H9 (cell line): ENCODE measurements around the gene ZCCHC7. TPM values are rescaled to one million over a fixed set of nuclear protein-coding genes. Genes with fewer than 3 reads are reported as not detected.
A peak's percentile ranks its signal among the peaks of the same experiment; 100 is the strongest.

Source experiments
- DNase-seq: peaks from one replicate; pipeline ENCODE4 v3.0.0-alpha.2; 2017
- H2AFZ ChIP-seq: one replicate; pipeline ENCODE4 v1.6.1; 2013; ENCODE audit warnings: mild to moderate bottlenecking, low read length, control low read depth, moderate library complexity
- H2AK5ac ChIP-seq: 2 replicates; pipeline ENCODE4 v1.6.1; 2013; ENCODE audit warnings: low read length, control low read depth, mixed read lengths; ENCODE audit not compliant: insufficient read length
- H2BK120ac ChIP-seq: one replicate; pipeline ENCODE4 v1.6.1; 2013; ENCODE audit warnings: low read depth, mild to moderate bottlenecking, low read length, control low read depth, inconsistent platforms; ENCODE audit not compliant: poor library complexity, severe bottlenecking
- H2BK12ac ChIP-seq: 2 replicates; pipeline ENCODE4 v1.6.1; 2013; ENCODE audit warnings: low read length, control low read depth, mixed read lengths, low read depth; ENCODE audit not compliant: insufficient read length
- H2BK15ac ChIP-seq: 2 replicates; pipeline ENCODE4 v1.6.1; 2013; ENCODE audit warnings: low read depth, low read length, control low read depth
- H2BK20ac ChIP-seq: one replicate; pipeline ENCODE4 v1.6.1; 2013; ENCODE audit warnings: low read depth, mild to moderate bottlenecking, low read length, control low read depth, inconsistent platforms; ENCODE audit not compliant: poor library complexity, severe bottlenecking
- H2BK5ac ChIP-seq: 2 replicates; pipeline ENCODE4 v1.6.1; 2013; ENCODE audit warnings: low read length, control low read depth, mixed read lengths; ENCODE audit not compliant: insufficient read length
- H3K14ac ChIP-seq: 2 replicates; pipeline ENCODE4 v1.6.1; 2013; ENCODE audit warnings: low read length, control low read depth; ENCODE audit not compliant: insufficient read depth
- H3K18ac ChIP-seq: 2 replicates; pipeline ENCODE4 v1.6.1; 2013; ENCODE audit warnings: low read depth, mild to moderate bottlenecking, mixed read lengths, low read length, control low read depth; ENCODE audit not compliant: insufficient read length
- H3K23ac ChIP-seq: 2 replicates; pipeline ENCODE4 v1.6.1; 2013; ENCODE audit warnings: low read length, control low read depth, mixed read lengths, low read depth; ENCODE audit not compliant: insufficient read length
- H3K23me2 ChIP-seq: 2 replicates; pipeline ENCODE4 v1.6.1; 2013; ENCODE audit warnings: low read depth, mild to moderate bottlenecking, mixed read lengths, low read length, control low read depth; ENCODE audit not compliant: insufficient read length, poor library complexity, severe bottlenecking
- H3K27ac ChIP-seq: 2 replicates; pipeline ENCODE4 v1.5.1; 2013; ENCODE audit warnings: low read length, control low read depth, mixed read lengths, low read depth; ENCODE audit not compliant: insufficient read length
- H3K27me3 ChIP-seq: 2 replicates; pipeline ENCODE4 v1.6.1; 2013; ENCODE audit warnings: low read length, control low read depth, inconsistent platforms; ENCODE audit not compliant: insufficient read depth
- H3K4ac ChIP-seq: 2 replicates; pipeline ENCODE4 v1.6.1; 2013; ENCODE audit warnings: low read depth, mild to moderate bottlenecking, control low read depth, inconsistent platforms, low read length, moderate library complexity
- H3K4me1 ChIP-seq: 2 replicates; pipeline ENCODE4 v1.6.1; 2013; ENCODE audit warnings: low read length, control low read depth, inconsistent platforms; ENCODE audit not compliant: insufficient read depth
- H3K4me2 ChIP-seq: 2 replicates; pipeline ENCODE4 v1.6.1; 2013; ENCODE audit warnings: low read length, control low read depth, mixed read lengths; ENCODE audit not compliant: insufficient read length, insufficient read depth
- H3K56ac ChIP-seq: 2 replicates; pipeline ENCODE4 v1.6.1; 2013; ENCODE audit warnings: low read depth, mild to moderate bottlenecking, mixed read lengths, low read length, control low read depth; ENCODE audit not compliant: insufficient read length
- H3K79me1 ChIP-seq: 2 replicates; pipeline ENCODE4 v1.6.1; 2013; ENCODE audit warnings: low read depth, mild to moderate bottlenecking, moderate library complexity, low read length, control low read depth, inconsistent platforms; ENCODE audit not compliant: insufficient read depth, poor library complexity, severe bottlenecking
- H3K79me2 ChIP-seq: 2 replicates; pipeline ENCODE4 v1.6.1; 2013; ENCODE audit warnings: low read length, control low read depth, inconsistent platforms; ENCODE audit not compliant: insufficient read depth
- H3K9ac ChIP-seq: 2 replicates; pipeline ENCODE4 v1.6.1; 2013; ENCODE audit warnings: low read length, control low read depth, mixed read lengths; ENCODE audit not compliant: insufficient read length; ENCODE audit errors: extremely low read depth
- H3K9me3 ChIP-seq: one replicate; pipeline ENCODE4 v1.6.1; 2013; ENCODE audit warnings: low read depth, low read length, inconsistent platforms; ENCODE audit not compliant: control insufficient read depth
- H3T11ph ChIP-seq: one replicate; pipeline ENCODE4 v1.6.1; 2013; ENCODE audit warnings: mild to moderate bottlenecking, low read length, control low read depth, inconsistent platforms
- H4K20me1 ChIP-seq: one replicate; pipeline ENCODE4 v1.6.1; 2013; ENCODE audit not compliant: control insufficient read depth, insufficient read length, insufficient read depth
- H4K5ac ChIP-seq: 2 replicates; pipeline ENCODE4 v1.6.1; 2013; ENCODE audit warnings: low read depth, mild to moderate bottlenecking, mixed read lengths, low read length, control low read depth; ENCODE audit not compliant: insufficient read length
- H4K8ac ChIP-seq: replicated peaks from 2 replicates; pipeline ENCODE4 v1.6.1; 2013; ENCODE audit warnings: low read length, control low read depth, mixed read lengths, low read depth; ENCODE audit not compliant: insufficient read length
- H4K91ac ChIP-seq: 2 replicates; pipeline ENCODE4 v1.6.1; 2013; ENCODE audit warnings: low read depth, mild to moderate bottlenecking, moderate library complexity, mixed read lengths, low read length, control low read depth; ENCODE audit not compliant: insufficient read length
- H3K27ac Mint-ChIP-seq, 3 experiments: 2 replicates in 2 of 3; 3 replicates in 1 of 3; pipeline ENCODE4 v1.8.0; 2020 to 2021; ENCODE audit warnings: mixed read lengths in 3 of 3, mild to moderate bottlenecking in 1 of 3, moderate library complexity in 1 of 3
- H3K27me3 Mint-ChIP-seq: 2 replicates; pipeline ENCODE4 v1.8.0; 2021; ENCODE audit warnings: low read depth, mild to moderate bottlenecking, moderate library complexity, mixed read lengths
- H3K36me3 Mint-ChIP-seq, 3 experiments: 2 replicates in 2 of 3; 3 replicates in 1 of 3; pipeline ENCODE4 v1.8.0; 2020 to 2021; ENCODE audit warnings: low read depth in 3 of 3, mixed read lengths in 3 of 3; ENCODE audit not compliant: insufficient read depth in 1 of 3
- H3K4me1 Mint-ChIP-seq, 2 experiments: 2 replicates each; pipeline ENCODE4 v1.8.0; 2020; ENCODE audit warnings: mixed read lengths in 2 of 2
- H3K4me3 Mint-ChIP-seq, 2 experiments: 2 replicates in 1 of 2; 3 replicates in 1 of 2; pipeline ENCODE4 v1.8.0; 2020 to 2021; ENCODE audit warnings: mild to moderate bottlenecking in 2 of 2, mixed read lengths in 2 of 2, moderate library complexity in 1 of 2
- H3K9me3 Mint-ChIP-seq, 2 experiments: 2 replicates in 1 of 2; 3 replicates in 1 of 2; pipeline ENCODE4 v1.8.0; 2020; ENCODE audit warnings: mild to moderate bottlenecking in 2 of 2, mixed read lengths in 2 of 2, moderate library complexity in 1 of 2
- WGBS: extraction: QIAGEN DNeasy Blood & Tissue Kit; methylation state at CpG from one replicate; pipeline ENCODE4 v1.1.7; 2013; ENCODE audit warnings: missing lambda C conversion rate, low lambda C conversion rate, mixed read lengths; ENCODE audit not compliant: insufficient read length; ENCODE audit errors: extremely low coverage; 5-methylcytosine and 5-hydroxymethylcytosine counted together
- total RNA-seq: library from RNA; stranded (reverse); gene quantifications from 2 replicates; pipeline ENCODE4 v1.2.1, GENCODE V29; 2021
- TF ChIP-seq, protein P1 (sequence below): fragments of 200-600 bp; sonication (generic); conservative IDR thresholded peaks from 3 replicates; pipeline ENCODE4 v1.8.0; 2021; ENCODE audit warnings: antibody characterized with exemption, mild to moderate bottlenecking

The ZCCHC7 gene
- total RNA-seq, 1 experiment from 2014 or later, result 20.3 TPM

DNA sequence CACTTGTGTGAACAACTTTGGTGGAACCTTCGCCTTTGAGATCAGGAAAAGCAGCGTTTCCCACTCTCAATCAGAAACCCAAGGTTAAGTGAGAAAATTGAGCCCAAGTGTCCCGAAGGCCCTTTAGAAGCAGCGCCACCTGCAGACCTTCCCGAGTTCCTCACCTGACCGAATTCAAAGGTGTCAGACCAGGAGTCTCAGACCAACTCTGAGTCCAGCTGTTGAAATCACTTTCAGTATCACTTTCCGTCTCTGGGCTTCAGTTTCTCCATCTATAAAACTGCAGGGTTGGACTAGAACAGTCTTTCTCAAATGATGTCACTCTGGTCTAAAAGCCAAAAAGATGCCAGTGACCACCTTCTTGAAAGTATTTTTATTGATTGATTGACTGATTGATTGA lies 270.4 kb downstream of the ZCCHC7 start:
- no peak overlapping the region for H3K4me3 Mint-ChIP-seq
- peaks cover 1% of the 10 kb centered on the region; the same call in 1 of the 2 replicates for H3K27me3 Mint-ChIP-seq
- Histone ChIP-seq H3K79me2 (no peaks in the 10 kb centered on the region), H3K18ac (no peak overlapping the region), H3K56ac (no peak overlapping the region), H3K79me1 (no peaks in the 10 kb centered on the region), H2BK12ac (no peak overlapping the region), H4K5ac (no peak overlapping the region), H3K23me2 (no peaks in the 10 kb centered on the region), H4K20me1 (no peaks in the 10 kb centered on the region), H3K4me2 (no peak overlapping the region), H2BK5ac (no peak overlapping the region), H3K4ac (no peak overlapping the region), H2AK5ac (no peak overlapping the region), H4K91ac (no peak overlapping the region), H3T11ph (no peak overlapping the region), H2BK120ac (no peak overlapping the region), H4K8ac (no peak overlapping the region), H2BK15ac (no peak overlapping the region), H3K27ac (no peak overlapping the region), H3K27me3 (no peaks in the 10 kb centered on the region), H3K4me1 (no peaks in the 10 kb centered on the region), H3K14ac (no peak overlapping the region), H2BK20ac (no peak overlapping the region), H2AFZ (no peak overlapping the region), H3K9me3 (no peaks in the 10 kb centered on the region), H3K23ac (no peak overlapping the region), H3K9ac (no peak overlapping the region)
- TF ChIP-seq, protein P1, sequence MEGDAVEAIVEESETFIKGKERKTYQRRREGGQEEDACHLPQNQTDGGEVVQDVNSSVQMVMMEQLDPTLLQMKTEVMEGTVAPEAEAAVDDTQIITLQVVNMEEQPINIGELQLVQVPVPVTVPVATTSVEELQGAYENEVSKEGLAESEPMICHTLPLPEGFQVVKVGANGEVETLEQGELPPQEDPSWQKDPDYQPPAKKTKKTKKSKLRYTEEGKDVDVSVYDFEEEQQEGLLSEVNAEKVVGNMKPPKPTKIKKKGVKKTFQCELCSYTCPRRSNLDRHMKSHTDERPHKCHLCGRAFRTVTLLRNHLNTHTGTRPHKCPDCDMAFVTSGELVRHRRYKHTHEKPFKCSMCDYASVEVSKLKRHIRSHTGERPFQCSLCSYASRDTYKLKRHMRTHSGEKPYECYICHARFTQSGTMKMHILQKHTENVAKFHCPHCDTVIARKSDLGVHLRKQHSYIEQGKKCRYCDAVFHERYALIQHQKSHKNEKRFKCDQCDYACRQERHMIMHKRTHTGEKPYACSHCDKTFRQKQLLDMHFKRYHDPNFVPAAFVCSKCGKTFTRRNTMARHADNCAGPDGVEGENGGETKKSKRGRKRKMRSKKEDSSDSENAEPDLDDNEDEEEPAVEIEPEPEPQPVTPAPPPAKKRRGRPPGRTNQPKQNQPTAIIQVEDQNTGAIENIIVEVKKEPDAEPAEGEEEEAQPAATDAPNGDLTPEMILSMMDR, result peak; percentile 82
- H3K36me3 Mint-ChIP-seq, result no peaks in the 10 kb centered on the region; a peak in 1 of 7 replicates
- peaks cover 4 to 12% of the 10 kb centered on the region in 2 experiments; a peak in 2 of 4 replicates for H3K4me1 Mint-ChIP-seq
- H3K9me3 Mint-ChIP-seq, result no peaks in the 10 kb centered on the region
- WGBS, result no CpG with 5 or more reads among the region's 7 CpGs
- no peak overlapping the region for H3K27ac Mint-ChIP-seq
- DNase-seq, result peak; percentile 74
